ENCODE results near the gene MINDY4. TPM values are rescaled to one million over a fixed set of nuclear protein-coding genes. Genes with fewer than 3 reads are reported as not detected.

MINDY4 gene
- total RNA-seq, 1 donor from 2014 or later, result 8.4 TPM

GRCh38 chr7:30873207-30873606 is 102.0 kb downstream of the MINDY4 start:
- no peak for DNase-seq (ENCODE audit: extremely low spot score, unreplicated experiment)
- TF ChIP-seq CTCF (conservative IDR thresholded peaks at IDR 0.05), result no peak
- Mint-ChIP-seq H3K27ac (no peak overlapping the region), H3K4me3 (no peak overlapping the region), H3K4me1 (ENCODE audit: unreplicated experiment) (no peaks in the 10 kb centered on the region), H3K36me3 (peaks cover 4% of the 10 kb centered on the region), H3K9me3 (peaks cover 7% of the 10 kb centered on the region), H3K27me3 (no peaks in the 10 kb centered on the region)

- Mint-ChIP-seq H3K4me1 (ENCODE audit: unreplicated experiment) (peaks cover under 1% of the 10 kb centered on the region), H3K36me3 (peaks cover 4% of the 10 kb centered on the region), H3K9me3 (peaks cover 7% of the 10 kb centered on the region), H3K4me3 (no peak overlapping the region), H3K27ac (no peak overlapping the region), H3K27me3 (no peaks in the 10 kb centered on the region)
- no peak for TF ChIP-seq CTCF (conservative IDR thresholded peaks at IDR 0.05)
- no peak for DNase-seq (ENCODE audit: extremely low spot score, unreplicated experiment)
These were observed 102.4 kb downstream of the MINDY4 start for GRCh38 chr7:30873656-30874055.

GRCh38 chr7:30874656-30875302 is 103.6 kb downstream of the MINDY4 start:
- DNase-seq (ENCODE audit: extremely low spot score, unreplicated experiment), result no peak
- Mint-ChIP-seq H3K9me3 (peaks cover 7% of the 10 kb centered on the region), H3K36me3 (peaks cover 4% of the 10 kb centered on the region), H3K27ac (no peak overlapping the region), H3K4me3 (no peak overlapping the region), H3K4me1 (ENCODE audit: unreplicated experiment) (peaks cover 12% of the 10 kb centered on the region), H3K27me3 (no peaks in the 10 kb centered on the region)
- no peak for TF ChIP-seq CTCF (conservative IDR thresholded peaks at IDR 0.05)

- Mint-ChIP-seq H3K36me3 (peaks cover 4% of the 10 kb centered on the region), H3K9me3 (peaks cover 7% of the 10 kb centered on the region), H3K27me3 (no peaks in the 10 kb centered on the region), H3K4me1 (ENCODE audit: unreplicated experiment) (peaks cover 27% of the 10 kb centered on the region), H3K4me3 (no peak overlapping the region), H3K27ac (no peak overlapping the region)
- no peak for TF ChIP-seq CTCF (conservative IDR thresholded peaks at IDR 0.05)
- DNase-seq (ENCODE audit: extremely low spot score, unreplicated experiment), result no peak
These were observed 106.0 kb downstream of the MINDY4 start for GRCh38 chr7:30877015-30877769.

GRCh38 chr7:30877993-30878392 is 106.8 kb downstream of the MINDY4 start:
- Mint-ChIP-seq H3K4me1 (ENCODE audit: unreplicated experiment) (peaks cover 32% of the 10 kb centered on the region), H3K27ac (no peak overlapping the region), H3K9me3 (peaks cover 7% of the 10 kb centered on the region), H3K36me3 (peaks cover 4% of the 10 kb centered on the region), H3K4me3 (no peak overlapping the region), H3K27me3 (no peaks in the 10 kb centered on the region)
- TF ChIP-seq CTCF (conservative IDR thresholded peaks at IDR 0.05), result no peak
- no peak for DNase-seq (ENCODE audit: extremely low spot score, unreplicated experiment)

Measured in type B pancreatic cell (in vitro differentiated cells).